C1 segment of cervical spinal cord (tissue), 14 donors: ENCODE measurements around the gene GSTM1.

Source experiments
- DNase-seq, 14 donors: peaks; one replicate each; lab custom pipeline; 2025; lab: John Stamatoyannopoulos, UW

Gene GSTM1

DNA sequence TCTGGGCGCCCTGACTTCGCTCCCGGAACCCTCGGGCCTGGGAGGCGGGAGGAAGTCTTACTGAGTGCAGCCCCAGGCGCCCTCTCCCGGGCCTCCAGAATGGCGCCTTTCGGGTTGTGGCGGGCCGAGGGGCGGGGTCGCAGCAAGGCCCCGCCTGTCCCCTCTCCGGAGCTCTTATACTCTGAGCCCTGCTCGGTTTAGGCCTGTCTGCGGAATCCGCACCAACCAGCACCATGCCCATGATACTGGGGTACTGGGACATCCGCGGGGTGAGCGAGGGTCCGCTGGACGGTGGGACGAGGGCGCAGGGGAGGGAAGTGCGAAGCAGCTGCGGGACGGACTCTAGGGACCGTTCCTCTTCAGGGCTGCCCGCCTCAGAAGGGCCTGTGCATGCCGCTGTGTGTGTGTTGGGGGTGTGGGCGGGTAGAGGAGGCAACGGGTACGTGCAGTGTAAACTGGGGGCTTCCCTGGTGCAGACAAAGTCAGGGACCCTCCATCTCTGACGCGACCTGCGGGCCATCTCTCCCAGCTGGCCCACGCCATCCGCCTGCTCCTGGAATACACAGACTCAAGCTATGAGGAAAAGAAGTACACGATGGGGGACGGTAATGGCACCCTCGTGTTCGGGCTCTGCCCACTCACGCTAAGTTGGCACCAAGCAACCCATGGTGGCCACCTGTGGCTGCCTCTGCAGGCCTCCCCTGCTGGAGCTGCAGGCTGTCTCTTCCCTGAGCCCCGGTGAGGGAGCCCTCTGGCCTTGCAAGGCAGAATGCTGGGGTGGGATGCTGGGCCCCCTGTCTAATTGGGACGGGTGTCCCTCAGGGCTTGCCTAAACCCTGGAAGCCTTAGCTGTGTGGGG is at the start of gene GSTM1:
Gene GSTM1, plus strand, starts transcription at position 177 of the 859 bp plus-strand sequence. Its CDS starts 57 bp downstream, at position 234.
- DNase-seq: peak in 4 of 14 donors; percentile 33 to 77 (median 48)

DNA sequence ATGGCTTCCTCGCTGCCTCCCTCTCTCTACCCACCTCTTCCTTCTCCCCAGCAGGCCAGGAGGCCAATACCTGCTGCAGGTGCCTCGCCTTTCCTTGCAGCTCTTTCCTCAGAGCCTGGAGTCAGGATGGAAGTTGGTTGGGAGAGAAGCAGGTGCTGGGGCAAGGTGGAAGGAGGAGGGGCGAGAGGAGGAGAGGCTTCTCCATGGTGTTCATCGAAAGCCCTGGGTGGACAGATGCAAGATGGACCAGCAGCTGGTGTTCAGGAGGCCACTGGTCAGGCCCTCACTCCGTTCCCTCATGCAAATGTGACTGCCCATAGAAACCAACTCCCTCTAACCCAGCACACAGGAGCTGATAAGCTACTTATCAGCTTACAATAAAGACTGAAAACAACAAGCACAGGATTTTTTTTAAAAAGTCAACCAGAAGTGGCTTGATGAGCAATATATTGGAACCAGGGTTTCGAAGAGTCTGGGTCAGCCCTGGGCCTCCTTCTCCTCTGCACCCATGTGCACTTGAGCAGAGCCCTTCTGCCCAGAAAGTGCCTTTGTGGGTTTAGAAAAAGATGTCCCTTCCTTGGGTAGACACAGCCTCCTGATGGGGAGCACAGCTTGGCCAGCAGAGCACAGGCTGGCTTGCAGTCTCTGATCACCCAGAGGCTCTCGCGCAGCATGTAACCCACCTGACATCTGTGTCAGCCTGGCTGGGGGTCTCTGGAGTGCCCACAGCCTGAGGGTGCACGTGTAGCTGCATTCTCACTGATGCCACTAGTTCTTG is 48.4 kb upstream of the GSTM1 start:
- no peak for DNase-seq

DNA sequence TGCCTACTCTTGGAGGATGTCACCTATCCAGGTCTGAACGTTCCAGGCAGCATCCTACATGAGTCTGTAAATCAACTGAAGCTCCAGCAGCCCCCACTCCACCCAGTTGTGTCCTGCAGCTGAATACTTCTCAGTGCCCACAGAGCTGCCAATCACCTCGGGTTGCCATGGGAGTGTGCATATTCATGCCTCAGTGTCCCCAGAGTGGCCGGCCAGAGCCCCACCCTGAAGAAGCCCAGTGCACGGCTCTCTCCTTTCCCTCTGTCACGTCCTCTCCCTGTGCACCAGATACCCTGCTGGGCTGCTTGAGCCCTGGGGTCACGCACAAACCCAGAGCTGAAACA is 47.8 kb upstream of the GSTM1 start:
- DNase-seq: no peak

DNA sequence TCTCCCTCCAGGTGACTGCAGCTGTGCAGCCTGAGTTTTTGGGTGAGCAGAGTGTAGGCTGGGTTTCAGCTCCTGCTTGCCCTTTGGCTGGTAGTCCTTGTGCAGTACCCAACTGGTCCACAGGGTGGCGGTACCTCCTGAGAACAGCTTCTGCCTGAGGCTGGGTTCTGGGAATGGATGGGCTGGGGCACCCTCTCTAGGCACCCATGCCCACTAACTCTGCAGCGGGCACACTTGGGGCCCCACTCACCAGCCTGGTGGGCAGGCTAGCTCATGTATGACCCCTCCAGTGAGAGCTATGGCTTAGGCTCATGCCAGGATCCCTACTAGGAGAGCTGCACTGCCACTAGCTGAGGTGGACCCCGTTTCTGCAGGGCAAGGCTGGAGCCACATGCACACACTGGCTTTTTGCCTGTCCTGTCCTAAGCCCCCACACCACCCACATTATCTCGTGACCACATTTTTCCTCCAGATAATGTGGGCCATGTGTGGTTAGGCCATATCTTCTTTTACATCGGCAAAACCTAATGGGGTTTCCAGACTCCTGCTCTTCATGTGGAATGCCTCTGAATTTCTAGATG is 47.2 kb upstream of the GSTM1 start:
- peak in 12 of 14 donors; percentile 36 to 84 (median 64) for DNase-seq

DNA sequence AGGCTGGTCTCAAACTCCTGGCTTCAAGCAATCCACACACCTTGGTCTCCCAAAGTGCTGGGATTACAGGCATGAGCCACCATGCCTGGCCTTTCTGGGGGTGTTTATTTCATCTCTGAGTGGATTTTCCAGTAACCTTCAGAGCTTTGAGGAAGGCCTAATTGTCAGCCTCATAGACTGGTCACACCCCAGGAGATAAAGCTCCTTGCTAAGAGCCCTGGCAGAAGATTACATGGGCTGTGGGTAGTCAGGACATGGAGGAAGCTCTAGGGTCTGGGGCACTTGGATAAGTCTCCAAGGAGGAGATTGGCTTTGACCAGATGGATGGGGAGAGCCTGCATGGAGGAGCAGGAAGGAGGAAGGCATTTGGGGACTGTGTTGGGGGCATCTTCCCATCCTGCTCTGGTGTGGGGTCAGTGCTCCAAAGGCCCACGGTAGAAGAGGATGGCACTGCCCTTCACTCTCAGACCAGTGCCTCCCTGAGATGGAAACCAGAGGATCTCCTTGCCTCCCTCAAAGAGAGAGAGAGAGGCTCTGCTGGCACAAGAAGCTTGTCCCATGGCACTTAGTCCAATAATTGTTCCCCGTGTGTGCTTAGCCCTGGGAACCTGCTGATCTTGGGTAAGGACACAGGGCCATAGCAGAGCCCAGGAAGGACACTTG is 46.4 kb upstream of the GSTM1 start:
- no peak for DNase-seq

DNA sequence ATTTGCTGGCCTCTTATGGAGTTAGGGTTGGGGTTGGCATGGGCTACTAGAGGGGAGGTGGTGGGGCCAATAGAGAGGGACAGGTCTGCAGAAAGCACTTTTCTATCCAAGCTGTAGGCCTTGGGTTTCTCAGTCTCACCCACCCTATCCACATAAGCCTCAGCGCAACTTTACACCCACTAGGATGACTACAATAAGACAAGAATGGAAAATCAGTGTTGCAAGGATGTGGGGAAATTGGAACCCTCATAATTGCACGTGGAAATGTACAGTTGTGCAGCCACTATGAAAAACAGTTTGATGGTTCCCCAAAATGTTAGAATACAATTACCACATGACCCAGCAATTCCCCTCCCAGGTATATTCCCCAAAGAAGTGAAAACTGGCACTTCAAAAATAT is 45.8 kb upstream of the GSTM1 start:
- DNase-seq: no peak

DNA sequence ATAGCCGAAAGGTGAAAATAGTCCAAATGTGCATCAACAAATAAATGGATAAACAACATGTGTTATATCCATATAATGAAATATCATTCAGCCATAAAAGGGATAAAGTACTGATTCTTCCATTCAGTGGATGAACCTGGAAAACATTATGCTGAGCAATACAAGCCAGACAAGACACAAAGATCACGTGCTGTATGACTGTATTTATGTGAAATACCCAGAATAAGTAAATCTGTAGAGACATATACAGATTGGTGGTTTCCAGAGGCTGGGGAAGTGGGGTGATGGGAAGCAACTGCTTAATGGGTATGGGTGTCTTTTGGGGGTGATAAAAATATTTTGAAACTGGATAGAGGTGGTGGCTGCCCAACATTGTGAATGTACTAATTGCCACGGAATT is 45.0 kb upstream of the GSTM1 start:
- no peak for DNase-seq

DNA sequence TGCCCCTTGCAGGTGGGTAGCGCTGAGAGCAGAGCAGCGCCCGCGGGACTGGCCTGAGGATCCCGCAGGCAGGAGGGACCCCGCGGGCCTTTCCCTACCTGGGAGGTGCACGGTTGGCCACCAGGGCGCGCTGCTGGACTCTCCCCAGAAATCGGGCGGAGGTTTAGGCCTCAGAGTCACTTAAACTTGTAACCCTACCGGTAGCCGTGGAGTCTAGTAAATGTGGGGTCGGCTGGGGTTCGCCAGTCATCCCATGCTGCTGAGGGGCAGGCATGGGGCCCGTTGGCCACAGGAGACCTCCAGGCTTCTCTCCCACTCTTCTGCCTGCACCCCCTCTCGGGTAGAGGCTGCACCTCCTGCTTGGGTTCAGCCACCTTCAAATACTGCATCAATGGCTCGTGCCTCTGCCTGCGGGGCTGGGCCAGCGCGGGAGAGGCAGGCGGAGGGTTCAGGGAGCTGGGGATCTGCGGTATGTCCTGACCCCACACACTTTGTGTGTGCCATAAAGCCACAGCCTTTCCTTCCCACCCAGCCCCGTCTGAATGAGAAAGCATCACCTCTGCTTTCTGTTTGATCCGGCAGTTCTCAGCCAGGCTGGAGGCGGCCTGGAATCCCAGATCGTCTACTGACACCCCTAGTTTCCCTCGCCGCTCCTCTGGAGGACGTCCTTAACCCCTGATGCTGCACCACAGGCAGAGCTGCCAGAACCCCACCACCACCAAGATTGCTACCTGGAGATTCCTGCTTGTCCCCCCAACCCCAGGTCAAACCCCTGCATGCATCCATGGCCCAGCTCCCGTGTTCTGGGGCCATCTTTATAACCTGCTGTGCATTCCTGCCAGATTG is 44.0 kb upstream of the GSTM1 start:
- peak in 10 of 14 donors; percentile 19 to 72 (median 46) for DNase-seq

DNA sequence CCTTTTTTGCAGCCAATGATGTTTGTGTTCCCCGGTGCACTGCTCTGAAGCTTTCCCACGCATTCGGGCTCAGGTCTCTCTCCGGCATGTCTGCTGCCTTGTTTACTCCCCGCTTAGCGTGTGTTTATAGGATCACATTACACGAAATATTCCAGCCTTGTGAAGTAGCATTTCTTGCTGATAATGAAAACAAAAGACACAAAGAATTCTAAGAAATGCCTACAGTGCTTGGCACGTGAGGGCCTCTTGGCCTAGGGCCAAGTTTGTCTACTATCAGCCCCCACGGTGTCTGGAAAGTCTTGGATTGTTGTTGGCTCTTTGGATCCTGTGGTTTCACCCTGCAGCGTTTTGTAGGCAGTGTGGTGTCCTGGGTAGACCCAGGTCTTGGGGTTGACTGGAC is 42.9 kb upstream of the GSTM1 start:
- DNase-seq: no peak

DNA sequence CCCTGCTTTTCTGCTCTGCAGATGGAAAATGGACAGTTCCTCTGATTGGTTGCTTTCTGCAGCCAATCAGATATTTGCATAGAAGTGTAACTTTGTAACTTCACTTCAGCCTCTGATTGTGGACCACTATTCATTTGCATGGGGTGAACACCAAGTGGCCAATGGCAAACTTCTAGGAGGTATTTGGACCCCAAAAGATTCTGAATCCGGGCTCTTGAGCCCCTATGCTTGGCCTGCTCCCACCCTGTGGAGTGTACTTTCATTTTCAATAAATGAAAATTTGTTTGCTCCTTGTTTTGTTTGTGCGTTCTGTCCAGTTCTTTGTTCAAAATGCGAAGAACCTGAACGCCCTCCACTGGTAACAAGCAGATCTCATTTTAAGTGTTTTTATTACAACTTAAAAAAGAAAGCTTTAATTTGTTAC is 38.1 kb upstream of the GSTM1 start:
- DNase-seq: no peak

DNA sequence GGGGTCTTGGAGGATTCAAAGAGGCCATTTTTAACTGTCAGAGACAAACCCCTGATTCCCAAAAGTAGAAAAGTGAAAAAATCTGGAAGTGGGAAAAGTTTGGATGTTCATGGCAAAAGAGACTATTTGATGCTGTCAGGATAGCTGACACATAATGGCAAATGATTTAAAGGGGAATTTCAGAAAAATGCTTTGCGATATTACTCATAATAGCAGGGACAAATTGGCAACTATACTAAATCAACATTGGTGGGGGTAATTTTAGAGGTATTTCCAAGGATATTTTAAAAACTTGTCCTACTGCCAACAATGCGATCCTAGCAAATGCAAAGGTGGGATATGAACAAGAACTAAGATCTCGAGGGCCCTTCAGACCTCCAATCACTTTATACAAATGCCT is 37.0 kb upstream of the GSTM1 start:
- DNase-seq: no peak

DNA sequence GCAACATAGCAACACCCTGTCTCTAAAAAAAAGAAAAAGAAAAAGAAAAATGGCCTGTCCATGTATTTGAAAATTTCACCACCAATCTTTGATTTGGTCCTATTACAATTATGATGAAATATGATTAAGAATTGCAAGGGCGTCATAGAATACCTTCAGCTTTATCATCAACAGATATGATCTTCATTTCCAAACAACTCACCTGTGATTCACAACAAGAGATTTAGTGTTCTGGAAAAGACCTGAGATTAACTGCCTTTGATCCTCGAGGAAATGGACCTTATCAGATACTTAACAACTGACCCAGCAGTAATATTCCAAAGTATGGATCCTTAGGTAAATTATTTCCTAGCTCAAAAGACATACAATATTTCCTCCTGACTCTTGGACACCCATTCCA is 35.2 kb upstream of the GSTM1 start:
- no peak for DNase-seq

DNA sequence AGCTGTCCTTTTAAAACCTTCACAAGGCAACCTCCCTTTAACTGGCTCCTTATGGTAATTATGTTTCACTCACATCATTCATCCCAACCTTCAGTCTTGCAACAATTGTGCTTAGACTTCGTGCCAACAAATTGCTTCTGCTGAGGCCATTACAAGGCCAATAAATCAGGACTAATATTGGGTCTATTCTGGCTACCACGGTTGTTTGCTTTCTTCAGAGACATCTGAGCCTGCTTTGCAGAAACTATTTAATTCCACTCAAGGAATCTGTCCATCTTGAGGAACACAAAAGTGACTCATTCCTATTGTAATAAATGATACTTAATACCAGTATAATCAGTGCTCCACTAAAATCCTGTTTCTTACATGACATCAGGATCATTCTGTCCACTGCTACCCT is 34.3 kb upstream of the GSTM1 start:
- DNase-seq: no peak

DNA sequence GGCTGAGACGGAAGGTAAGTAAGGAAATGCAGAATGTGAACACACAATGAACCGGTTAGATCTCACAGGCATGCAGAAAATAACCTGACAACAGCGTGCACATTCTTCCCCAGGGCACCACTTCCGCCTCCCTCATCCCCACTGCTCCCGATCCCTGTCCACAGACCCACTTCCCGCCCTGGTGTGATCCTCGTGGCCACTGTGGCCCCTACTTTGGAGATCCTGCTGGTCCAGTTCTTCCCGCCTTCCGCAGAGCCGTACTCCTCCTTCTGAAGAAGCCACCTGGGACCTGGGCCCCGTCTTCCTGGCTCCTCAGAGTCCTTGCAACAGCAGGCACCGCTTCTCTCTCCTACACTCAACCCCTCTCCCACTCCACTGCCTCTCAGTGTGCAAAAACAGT is 33.1 kb upstream of the GSTM1 start:
- no peak for DNase-seq

DNA sequence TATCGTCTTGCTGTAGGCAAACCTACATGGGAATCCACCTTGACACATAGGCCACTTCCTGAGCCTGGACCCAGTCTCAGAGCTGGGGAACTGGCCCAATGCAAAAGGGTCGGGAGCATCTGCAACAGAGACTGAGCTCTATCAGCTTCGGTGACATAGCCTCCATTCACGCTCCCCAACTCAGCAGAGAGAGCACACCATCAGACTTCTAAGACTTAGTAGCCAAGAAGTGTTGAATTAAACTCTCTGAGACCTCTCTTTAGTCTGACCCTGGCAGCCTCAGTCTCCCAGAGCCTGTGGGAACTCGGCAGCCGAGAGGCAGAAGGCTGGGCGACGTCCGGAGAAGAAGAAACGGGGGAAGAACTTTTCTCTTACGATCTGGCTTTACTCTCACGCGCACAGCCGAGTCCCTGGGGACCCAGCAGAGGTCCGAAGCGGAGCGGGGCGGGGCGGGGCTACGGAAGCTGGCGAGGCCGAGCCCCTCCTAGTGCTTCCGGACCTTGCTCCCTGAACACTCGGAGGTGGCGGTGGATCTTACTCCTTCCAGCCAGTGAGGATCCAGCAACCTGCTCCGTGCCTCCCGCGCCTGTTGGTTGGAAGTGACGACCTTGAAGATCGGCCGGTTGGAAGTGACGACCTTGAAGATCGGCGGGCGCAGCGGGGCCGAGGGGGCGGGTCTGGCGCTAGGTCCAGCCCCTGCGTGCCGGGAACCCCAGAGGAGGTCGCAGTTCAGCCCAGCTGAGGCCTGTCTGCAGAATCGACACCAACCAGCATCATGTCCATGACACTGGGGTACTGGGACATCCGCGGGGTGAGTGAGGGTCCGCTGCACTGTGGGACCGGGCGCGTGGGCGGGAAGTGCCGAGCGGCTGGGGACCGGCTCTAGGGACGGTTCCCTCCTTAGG is 31.8 kb upstream of the GSTM1 start, which contains the start of gene GSTM4:
Gene GSTM4, plus strand, starts transcription at position 485 of the 905 bp plus-strand sequence. Its CDS starts 291 bp downstream, at position 776.
- peak in 13 of 14 donors; percentile 24 to 89 (median 69) for DNase-seq

DNA sequence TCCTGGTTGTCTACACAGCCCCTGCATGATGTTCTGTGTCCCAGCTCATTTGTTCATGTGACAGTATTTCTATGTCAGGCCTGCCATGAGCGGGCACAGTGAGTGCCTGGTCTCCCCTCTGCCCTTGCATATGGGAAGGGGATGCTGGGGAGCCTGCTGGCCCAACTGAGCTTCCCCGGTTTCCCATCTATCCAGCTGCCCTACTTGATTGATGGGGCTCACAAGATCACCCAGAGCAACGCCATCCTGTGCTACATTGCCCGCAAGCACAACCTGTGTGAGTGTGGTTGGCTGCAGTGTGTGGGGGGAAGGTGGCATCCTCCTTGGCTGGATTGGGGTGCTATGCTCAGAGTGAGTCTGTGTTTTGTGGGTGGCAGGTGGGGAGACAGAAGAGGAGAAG is 30.2 kb upstream of the GSTM1 start:
- DNase-seq: no peak

DNA sequence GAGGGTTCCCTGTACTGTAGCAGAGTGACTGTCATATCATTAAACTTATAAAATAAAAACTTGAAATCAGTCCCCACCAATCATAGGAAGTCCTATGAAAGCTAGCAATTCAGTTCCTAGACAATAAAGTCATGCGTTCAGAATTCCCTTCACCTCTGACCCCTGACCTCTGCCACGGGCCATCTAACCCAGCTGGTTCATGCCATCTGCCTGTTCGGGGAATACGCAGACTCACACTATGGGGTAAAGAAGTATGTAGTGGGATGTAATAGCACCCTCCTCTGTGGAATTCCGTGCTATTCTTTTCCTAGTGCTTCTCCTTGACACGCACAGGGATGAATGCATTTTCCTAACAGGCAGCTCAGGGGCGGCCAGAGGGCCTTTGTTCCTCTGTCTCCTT is 29.6 kb upstream of the GSTM1 start:
- no peak for DNase-seq

DNA sequence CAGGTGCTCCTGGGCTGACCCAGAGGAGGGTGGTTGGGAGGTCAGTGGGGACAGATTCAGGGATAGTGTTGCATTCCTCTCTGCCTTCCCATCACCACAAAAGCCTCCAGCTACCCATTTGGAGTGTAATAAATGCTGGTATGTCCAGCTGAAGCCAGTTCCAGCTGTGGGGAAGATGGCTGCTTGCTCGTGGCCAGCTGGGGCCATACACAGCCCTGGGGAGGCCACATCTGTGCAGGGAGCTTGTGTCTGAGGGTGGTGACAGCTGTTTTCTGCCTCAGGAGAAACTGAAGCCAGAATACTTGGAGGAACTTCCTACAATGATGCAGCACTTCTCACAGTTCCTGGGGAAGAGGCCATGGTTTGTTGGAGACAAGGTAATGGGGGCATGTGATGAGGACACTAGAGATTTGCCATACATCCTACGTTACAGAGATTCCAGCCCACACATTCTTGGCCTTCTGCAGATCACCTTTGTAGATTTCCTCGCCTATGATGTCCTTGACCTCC is 29.0 kb upstream of the GSTM1 start:
- DNase-seq: no peak

DNA sequence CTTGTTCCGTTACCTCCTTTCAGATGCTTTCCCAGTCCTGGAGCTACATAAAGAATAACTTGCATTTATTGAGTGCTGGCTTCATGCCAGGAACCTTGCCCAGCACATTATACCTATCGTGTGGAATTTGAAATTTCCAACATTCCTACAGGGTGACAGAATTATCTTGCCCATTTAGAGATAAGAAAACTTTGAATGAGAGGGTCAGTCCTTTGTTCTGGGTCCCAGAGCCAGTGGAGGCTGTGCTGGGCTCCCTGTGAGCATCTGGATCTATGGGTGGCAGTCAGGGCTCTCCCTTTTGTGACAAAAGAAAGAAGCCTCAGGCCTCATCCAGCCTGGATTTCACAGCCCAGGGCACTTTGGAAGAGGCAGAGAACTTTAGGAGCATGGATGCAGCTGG is 28.5 kb upstream of the GSTM1 start:
- no peak for DNase-seq
